NCI-H1092 (cell line): ENCODE results near the gene GRM5.

Experiments used
- DNase-seq: peaks from one replicate; lab custom pipeline; 2025; lab: John Stamatoyannopoulos, UW

The GRM5 gene

DNA sequence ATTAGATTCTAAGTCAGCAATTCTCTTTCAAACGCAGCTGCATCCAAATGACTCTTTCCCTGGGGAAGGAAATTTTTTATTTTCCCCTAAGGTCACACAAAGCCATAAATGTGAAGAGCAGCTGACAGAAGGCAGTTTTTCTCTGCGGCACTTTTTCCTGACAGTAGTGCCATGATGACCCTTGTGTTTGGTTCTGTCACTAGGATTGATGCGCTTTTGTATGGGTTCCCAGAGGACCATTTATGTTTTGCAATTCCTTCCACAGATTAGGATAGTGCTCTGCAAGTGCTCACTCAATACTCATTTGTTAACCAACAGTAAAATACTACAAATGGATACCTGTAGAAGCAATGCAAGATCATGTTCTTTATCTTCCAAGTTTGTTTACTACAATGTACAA is 368.6 kb downstream of the GRM5 start:
- DNase-seq = no peak

DNA sequence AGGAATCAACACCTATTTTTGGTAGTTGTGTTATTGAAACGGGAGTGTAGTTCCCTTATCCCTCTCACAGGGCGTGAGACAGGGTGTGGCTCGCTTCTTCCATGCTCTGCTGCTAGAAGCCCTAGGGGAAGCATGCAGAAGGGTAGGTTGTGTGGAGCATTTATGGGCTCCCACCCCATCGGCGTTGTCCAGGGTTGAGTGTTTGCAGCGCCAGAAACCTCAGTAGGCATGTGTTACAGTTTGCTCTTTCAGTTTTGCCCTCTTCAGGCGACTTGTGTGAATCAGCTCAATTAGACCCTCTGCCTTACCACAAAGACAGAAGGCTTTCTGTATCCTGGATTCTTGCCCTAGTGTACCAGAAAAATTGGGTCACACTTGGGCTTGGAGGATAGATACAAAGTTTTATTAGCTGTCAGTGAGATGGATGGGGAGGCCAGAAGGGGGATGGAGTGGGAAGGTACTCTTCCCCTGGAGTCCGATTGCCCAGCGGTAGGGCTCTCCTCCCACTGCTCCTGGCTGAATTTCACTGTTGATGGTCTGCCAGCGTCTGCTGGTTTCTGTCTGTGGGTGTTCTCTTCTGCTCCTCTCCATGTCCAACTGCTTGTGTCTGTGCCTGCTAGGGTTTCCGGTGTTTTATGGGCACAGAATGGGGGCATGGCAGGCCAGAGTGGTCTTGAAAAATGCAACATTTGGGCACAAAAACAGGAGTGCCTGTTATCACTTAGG is 369.9 kb downstream of the GRM5 start:
- no peak for DNase-seq

DNA sequence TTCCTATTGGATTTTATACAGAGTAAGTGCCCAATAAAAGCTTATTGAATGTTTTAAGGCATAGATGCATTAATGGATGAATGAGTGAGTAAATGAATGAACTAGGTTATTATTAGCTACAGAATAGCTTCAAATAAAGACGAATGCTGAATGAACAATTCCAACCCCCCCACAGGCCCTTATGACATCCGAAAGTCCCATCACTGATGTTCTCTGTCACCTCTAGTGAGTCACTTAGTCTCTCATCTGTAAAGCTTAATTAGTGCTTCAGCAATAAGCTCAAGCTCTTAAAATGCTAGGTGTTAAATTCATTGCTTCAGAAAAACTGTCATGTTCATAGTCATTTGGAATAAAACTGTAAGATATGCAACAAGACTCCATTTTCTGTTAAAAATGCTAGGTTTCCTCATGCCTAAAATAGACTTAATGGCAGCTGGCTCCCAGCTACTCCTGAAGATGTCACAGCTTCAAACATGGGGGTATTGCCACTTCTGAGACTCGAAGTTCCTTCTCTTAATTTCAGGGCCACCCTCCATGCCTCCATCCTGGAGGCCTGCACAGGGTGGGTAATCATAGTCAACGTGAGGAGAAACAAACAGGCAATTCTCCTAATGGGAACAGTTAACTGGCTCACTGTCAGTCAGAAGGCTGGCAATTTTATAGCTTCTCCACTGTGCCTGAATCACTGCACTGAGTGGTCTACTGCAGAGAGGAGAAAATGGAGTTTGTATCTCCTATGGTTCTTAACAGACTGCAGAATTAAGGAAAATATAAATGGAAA is 373.3 kb downstream of the GRM5 start:
- no peak for DNase-seq

DNA sequence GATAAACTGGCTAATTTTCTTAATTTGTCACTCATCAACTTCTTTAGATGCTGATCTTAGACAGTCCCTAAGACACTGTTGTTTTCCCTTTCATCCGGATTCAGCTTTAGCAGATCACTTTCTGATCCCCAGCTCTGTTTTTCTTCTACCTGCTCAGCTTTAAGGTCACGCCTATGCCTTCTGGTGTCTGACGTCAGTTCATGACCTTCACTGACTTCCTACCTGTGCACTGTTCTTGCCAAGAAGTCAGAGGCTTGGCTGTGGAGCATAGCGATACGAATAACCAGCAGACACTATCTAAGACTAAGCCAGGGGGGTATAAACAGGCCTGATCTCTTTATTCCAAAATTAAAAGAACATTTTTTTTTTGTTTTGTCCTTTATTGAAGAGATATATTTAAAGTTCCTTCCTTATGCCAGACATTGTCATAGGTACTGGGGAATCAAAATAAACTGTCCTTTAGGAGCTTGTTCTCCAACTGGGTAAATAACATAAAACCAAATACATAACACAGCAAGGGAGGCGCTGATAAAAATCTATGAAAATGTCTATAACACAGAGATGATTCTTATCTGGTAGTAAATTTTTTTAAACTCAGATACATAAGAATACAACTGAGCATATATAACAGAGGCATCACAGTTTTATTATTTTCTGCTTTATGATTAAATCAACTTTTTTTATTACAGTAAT is 376.1 kb downstream of the GRM5 start:
- DNase-seq = no peak

DNA sequence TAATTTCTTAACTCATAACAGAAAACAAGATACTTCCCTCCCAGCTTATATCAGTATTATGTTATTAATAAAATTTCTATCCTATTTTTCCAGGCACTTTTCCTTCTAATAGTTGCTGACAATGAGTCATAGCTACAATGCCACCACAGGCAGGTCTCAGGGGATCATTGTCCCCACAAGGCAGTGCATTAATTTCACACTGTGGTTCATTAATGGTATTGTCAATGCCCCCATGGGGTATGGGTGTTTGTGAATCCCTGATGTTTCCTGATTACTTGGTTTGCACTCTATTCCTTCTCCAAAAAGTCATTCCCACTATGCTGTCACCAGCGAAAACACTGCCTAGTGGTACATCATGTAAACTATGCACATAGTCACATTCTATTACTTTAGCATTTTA is 382.8 kb downstream of the GRM5 start:
- no peak for DNase-seq

DNA sequence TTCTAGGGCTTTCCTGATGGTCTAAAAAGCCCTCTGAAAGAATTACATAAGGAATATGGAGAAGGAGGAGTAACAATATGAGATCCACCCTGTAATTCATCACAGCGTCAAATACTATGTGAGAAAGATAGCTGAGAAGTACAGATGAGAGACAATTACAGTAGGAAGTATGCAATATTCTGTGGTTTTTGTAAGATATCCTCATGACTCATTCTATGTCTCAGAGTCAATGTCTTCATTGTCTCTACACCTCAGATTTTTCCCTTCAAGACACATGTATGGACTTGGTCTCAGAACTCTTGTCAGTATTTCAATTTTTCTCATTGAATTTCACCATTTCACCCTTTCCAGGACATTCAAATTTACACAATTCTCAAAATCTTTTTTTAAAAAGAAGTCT is 385.0 kb downstream of the GRM5 start:
- DNase-seq = no peak

DNA sequence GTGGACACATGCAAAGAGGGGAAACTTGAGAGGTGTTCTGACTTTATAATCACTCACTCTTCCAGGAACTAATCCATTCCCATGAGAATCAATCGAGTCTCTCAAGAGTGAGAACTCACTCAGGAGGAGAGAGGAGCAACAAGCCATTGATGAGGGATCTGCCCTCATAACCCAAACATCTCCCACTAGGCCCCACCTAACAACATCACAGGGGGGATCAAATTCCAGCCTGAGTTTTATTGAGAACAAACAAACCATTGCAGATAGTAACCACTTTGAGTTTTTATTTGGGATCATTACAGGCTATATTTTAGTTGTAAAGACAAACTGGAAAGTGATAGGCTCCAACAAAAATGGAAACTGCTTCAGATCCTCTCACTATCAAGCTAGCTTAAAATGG is 399.4 kb downstream of the GRM5 start:
- DNase-seq = no peak

DNA sequence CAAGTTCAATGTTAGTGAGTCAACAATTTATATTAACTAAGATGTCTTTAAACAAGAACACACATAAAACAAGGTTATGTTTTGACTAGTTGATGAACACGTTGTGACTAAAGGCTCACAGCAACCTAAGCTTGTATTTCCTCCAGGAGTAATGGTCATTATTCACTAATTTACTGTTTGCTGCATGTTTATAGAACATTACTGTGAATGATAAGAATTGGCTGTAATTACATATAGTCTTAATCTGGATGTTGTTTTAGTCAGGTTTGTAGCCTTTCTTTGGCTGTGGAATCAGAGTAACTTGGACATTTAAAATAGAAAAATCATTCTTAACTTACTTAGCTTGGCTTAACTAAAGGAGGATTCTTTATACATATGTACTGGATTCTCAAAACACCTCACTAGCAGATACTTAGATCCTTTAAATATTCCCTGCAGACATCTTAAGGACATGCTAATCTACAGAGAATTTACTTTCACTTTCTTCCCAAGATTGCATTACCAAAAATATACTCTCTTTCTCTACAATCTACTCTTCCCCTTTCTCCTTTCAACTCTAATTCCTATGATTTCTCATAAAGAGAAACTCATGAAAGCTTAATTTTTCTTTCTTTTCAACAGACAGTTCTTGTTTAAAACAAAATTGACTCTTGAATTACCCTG is 408.6 kb downstream of the GRM5 start:
- DNase-seq = no peak

DNA sequence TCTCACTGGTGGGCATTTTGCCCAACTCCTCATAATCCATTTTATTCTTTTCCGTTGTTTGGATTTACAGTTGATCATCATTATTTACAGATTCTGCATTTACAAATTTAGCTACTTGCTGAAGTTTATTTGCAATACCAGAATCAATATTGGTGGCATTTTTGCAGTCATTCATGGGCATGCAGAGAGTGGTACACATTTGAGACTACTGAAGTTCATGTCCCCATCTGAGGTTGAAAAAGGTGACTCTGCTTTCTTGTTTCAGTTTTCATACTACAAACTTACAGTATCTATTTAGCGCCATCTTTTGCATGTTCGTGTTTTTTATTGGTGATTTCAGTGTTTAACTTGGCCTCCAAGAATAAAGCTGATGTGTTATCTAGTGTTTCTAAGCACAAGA is 409.5 kb downstream of the GRM5 start:
- no peak for DNase-seq

DNA sequence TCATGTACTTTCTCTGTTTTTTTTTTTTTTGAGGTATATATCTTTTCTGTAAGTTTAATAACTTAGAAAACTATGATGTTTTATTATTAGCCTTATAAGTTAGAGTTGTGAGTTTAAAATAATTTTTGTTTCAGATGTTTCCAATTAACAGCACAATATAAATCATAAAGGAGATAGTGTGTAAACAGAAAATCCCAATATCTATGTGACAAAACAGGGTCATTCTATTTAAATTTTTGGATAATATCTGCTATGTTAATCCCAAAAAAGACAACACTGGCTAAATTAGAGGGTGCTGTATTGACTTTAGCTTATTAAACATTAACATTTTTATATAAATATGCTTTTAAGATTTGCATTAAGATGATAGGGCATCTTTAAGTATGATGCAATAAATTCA is 410.1 kb downstream of the GRM5 start:
- DNase-seq = no peak

DNA sequence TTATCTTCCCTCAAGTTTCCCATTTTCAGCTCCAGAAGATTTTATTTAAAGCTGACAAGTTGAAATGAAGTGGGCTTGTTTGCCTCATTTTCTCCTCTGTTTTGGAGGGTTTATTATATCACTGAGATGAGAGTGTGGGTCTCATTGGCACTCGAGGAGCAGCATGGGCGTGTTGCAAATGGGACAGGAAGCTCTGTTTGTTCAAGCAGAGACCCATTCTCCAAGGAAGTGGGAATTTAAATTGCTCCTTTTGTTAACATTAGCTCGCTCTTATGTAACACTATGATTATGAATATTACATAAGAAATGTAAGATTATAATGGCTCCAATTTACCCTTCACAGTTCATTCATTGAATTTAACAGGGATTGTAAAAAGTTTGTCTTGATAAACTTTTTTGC is 410.6 kb downstream of the GRM5 start:
- no peak for DNase-seq

DNA sequence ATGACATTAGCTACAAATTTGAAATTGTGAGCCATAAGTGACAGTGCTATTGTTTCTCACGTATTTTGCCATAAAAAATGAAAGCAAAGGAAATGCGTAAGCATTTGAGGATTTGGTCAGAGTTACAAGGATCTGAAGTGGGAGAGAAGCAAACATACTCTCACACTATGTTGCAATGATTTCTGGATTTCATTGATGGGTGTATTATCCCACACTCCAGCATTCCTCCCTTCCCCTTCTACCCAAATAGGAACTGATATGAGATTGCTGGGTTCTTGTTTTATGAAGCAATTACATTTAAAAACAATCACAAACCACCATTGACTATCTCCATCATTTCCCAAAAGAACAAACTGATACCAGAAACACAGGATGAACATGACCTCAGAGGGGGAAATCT is 414.2 kb downstream of the GRM5 start:
- no peak for DNase-seq

DNA sequence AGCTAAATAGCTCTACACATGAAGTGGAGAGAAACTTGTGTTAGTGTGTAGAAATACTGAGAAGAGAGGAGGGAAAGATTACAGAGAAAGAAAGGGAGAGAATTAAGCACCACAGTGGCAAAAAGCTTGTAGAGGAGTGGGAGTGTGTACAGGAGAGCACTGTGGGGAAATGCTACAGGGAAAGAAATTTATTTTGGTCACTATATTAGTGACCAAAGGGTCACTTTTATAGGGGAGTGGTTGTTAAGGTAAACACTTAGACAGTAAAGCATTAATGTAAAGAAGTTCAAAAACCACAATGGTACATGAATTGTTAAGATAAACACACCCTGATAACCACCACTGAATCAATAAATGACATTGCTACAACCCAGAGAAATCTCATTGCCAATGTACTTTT is 421.1 kb downstream of the GRM5 start:
- DNase-seq = no peak

DNA sequence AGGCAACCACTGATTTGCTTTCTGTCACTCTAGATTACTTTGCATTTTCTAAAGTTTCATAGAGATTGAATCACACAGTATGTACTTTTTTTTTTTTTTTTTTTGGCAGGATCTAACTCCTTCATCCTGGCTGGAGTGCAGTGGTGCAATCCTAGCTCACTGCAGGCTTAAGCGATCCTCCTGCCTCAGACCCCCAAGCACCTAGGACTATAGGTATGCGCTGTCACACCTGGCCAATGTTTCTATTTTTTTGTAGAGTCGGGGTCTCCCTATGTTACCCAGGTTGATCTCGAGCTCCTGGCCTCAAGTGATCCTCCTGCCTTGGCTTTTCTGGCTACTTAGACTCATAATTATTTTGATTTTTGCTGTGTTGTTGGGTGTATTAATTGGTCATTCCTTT is 433.6 kb downstream of the GRM5 start:
- DNase-seq = no peak

DNA sequence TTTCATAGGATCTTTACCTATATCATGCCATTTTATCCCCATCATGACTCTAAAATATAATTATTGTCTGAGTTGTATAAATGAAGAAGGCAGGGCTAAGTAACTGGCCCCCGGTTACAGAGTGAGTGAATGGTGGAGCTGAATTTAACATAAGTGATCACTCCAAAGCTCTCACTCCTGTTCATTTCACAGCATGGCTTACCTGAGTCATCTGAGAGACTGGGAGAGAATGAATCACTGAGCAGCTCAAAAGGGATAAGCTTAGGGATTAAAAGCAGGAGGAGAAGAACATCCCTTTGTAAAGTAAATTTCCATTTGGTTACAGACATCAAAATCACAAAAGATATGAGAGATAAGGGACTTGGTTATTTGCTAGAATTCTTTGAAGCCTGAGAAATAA is 434.3 kb downstream of the GRM5 start:
- no peak for DNase-seq

DNA sequence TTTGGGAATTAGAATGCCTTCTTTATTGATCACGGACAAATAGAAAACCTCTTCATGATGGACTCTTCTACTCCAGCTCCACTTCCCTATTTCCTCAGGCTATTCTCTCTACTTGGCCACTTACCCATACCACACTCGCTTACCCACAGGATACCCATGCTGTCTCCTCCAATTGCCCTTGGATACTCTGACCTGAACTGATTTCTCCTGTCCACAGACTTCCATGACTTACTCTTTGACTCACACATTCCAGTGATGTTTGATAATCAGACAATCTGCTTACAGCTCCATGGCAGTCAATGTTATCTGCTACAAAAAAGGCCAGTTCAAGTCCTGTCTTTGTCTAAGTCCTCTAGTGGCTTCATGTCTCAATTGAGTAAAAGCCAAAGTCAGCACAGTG is 436.3 kb downstream of the GRM5 start:
- DNase-seq = no peak

DNA sequence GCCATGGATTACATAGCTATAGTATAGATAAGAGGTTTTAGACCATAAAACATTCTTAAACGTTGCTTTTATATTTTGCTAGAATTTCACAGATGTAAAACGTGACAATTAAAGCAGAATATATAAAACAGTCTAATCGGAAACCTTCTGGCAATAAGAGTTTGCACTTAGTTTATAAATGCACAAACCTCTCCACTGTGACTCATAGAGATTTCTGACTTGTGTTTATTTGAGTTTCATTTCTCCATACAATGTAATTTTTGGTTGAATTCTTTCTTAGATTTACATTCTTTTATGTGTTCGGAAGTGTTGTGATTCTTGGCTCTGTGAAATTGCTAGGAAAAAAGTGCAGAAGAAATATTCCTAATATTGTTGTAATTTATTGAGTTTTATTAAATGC is 439.6 kb downstream of the GRM5 start:
- no peak for DNase-seq

DNA sequence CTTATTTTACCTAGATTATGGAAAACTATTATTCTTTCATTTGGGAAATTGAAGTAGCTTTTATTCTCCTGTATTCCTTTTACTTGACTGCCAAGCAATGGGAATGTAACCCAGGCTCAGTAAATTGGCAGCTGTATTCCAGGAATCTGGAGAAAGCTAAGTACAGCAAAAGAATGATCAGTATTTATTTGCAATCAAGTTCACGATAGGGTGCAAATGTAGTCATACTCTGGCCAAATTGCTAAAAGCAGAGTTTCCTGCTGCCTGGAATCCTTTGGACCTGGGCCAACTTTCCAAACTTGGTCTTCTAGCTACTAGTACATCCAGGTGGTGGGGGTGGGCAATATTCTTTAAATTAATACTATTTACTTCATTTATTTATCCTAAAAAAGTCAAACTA is 442.3 kb downstream of the GRM5 start:
- no peak for DNase-seq

DNA sequence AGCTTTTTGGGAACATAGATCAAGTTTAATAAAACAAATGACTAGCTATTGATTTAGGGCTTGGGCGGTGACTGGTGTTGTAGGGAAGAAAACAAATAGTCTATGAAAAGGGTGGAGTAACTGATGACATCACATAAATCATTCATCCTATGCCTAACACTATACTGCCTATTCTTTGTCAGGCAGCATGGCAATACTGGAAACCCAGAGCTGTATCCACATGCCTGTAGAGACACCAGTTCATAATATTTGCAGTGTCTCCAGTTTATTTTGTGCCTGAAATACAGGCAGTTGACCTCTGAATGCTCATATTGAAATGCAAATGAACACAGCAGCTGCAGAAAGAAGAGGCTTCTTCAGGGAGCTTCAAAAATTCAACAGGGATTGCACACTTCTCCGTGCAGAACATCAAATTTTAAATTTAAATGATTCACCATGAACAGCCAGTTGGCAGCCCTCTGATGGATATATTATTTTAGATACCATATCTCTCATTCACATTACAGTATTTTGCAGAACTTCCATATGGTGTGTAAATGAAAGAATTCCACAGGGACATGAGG is 445.1 kb downstream of the GRM5 start:
- no peak for DNase-seq

DNA sequence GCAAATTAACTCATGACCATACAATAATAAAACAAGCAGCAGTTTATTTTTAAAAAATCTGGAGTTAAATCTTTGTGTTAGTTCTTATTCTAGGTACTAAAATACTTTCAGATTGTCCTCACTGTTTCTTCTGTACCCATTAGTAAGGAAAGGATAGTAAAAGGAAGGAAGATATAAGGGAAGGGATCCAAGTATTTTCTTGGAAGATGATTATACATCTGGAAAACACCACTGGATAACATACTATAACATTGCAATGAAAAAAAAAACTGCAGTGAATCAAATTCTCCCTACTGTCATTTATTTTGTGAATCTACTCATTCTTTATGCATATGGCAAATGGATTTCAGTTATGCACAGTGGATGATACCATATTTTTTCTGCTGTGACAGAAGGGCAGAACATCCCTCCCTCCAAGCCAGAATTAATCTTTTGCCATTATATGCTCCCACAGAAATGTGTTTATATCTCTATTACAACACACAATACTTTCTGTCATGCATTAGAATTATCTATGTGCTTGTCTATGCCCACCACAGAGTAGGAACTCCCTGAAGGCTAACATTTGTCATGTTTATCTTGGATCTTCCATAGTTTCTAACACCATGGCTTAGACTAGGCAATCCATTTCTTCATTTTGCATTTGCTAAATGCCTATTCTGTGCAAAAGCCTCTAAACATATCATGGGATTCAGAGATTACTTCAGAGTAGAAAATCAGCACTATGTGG is 446.0 kb downstream of the GRM5 start:
- DNase-seq = no peak

DNA sequence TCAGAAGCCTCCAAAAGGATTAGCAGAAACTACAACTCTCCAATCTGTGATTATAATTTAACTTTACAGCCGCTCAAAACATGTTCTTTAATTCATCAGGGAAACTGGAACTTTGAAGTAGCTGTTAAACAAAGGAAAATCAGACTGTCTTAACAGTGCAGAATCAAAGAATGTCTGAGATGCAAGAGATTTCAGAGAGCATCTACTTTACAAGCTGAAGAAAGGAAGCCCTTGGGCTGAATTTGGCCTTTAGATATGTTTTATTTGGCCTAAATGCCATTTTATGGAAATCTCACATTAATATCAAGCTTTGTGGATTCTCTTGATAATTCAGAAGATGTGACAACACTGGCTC is 446.7 kb downstream of the GRM5 start:
- DNase-seq = no peak
